ENCODE data around the gene MYBPH.

Gene MYBPH

DNA sequence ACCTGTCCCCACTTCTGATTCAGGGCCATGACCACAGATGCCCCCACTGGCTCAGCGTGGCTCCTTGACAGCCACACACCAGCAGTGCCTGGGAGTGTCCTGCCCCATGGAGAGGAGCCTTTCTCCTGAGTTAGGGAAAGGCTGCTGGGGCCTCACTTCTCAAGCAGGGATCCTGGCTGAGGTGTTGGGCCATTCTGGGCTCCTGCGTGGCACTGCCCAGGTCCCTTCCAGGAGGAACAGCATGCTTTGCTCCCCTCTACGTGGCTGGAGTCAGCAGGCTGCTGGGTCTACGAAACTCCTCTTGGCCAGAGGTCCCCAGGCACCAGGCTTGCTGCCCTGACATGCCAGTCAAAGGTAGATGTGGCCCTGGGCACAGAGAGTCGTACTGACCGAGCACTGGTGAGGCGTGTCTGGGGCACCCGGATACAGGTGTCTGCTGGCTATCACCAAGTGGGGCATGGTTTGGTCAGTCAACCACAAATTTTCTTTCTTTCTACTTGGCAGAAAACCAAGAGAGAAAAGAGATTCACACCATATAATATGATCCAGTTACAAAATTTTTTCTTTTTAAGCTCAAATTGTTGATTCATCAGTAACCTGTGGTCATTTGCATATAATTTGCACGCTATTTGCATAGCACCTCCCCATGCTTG is 44.0 kb downstream of the MYBPH start:
- no peak for DNase-seq (ENCODE audit: low spot score)
- no peak for FAIRE-seq

GRCh38 chr1:203130358-203130985 is 45.2 kb downstream of the MYBPH start:
- FAIRE-seq (no peak), DNase-seq (ENCODE audit: low spot score) (no peak)

- DNase-seq (ENCODE audit: low spot score) (no peak), FAIRE-seq (no peak)
These were observed 46.0 kb downstream of the MYBPH start for GRCh38 chr1:203129501-203130231.

DNA sequence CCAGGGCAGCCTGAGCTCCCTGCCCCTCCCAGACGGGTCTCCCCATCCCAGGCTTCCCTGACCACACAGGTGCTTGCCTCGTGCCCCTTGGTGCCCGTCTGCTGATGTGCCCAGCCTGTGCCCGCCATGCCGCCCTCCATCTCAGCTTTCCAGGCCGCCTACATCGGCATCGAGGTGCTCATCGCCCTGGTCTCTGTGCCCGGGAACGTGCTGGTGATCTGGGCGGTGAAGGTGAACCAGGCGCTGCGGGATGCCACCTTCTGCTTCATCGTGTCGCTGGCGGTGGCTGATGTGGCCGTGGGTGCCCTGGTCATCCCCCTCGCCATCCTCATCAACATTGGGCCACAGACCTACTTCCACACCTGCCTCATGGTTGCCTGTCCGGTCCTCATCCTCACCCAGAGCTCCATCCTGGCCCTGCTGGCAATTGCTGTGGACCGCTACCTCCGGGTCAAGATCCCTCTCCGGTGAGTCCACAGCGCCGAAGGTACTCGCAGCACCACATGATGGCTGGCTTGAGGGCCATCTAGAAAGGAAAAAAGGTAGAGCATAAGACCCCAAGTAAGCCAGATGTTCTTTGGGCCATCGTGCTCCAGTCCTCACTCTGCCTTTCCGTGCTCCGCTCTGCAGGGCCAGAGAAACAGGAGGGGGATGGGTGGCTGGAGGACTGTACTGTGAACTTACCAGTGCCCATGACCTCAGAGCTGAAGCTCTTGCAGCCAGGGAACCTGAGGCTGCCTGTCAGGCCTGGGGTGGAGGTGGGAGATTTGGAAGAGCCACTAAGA is 46.7 kb downstream of the MYBPH start:
- no peak for DNase-seq (ENCODE audit: low spot score)

DNA sequence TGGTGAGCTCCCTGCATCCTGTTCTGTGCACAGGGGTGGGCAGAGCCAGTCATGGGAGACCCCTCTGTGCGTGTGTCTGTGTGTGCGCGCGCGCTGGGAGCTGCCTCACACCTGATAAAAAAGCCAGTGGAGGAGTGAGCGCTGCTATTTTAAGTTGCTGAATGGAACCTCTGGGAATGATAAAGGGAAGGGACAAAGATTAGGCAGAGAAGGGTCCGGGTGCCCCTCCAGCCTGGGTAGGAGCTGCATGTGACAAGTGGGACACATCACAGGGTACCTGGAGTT is 47.3 kb downstream of the MYBPH start:
- FAIRE-seq (no peak), DNase-seq (ENCODE audit: low spot score) (no peak)

More for the DNA sequence above, 46.7 kb downstream of the MYBPH start:
- FAIRE-seq: no peak

DNA sequence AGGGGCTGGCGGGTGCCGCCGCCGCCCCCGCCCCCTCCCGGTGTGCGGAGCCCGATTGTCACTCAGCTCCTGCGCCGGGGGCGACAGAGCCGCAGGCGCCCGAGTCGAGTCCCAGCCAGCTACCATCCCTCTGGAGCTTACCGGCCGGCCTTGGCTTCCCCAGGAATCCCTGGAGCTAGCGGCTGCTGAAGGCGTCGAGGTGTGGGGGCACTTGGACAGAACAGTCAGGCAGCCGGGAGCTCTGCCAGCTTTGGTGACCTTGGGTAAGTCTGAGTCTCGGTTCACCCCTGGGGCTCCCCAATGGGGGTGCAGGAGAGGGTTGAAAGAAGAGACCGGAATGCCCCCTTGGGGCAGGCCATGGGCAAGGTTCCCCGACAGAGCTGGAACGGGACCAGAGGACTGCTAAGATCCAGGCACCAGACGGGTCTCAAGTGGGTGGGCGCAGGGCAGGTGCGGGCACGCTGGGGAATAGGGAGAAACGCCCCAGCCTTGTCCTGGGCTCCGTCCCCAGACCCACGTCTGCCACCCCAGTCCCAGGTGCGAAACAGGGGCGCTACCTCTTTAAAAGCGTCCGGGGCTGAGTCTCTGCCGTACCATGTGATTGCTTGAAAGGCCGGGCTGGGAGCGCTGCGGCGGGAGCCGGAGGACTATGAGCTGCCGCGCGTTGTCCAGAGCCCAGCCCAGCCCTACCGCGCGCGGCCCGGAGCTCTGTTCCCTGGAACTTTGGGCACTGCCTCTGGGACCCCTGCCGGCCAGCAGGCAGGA is 47.8 kb downstream of the MYBPH start, which contains the start of gene ADORA1:
Gene ADORA1 (plus strand): TSS at position 61 of the 765 bp plus-strand sequence. CDS start 1,116 bp downstream, outside the sequence.
- DNase-seq (ENCODE audit: low spot score) (peak; percentile 82), FAIRE-seq (no peak)

DNA sequence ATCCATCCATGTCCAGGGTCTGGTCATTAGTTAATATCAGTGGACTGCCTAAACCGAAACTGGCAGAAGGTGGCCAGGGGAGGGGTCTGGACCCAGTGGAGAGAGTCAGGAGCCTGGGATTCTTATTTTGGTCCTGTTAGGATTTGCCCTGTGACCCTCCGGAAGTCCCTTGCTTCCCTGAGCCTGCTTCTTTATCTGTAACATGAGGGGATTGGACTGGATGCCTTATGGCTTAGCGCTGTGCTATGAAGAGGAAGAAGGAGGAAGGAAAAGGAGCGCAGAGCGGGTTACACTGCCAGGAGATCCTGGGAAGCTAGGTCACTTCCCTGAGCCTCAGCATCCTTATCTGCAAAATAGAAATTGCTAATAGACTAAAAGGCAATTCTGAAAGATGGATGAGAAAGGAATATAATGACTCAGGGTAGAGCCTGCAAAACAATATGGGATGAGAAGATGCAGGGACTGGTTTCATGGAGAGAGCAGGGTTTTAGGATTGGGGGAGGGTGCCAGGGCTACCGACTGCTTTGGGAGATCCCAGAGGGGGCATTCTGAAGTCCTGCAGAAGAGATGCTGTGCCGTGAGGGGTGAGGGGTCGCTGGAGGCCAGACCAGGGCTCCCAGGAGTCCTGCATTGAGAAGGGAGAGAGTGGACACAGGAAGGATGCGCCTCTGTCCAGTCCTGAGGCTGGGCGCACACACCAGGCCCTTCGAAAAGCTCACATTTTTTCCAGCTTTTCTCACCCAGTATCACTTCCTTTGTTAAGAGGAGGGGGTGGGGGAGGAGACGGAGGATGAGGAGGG is 48.6 kb downstream of the MYBPH start:
- no peak for DNase-seq (ENCODE audit: low spot score)

DNA sequence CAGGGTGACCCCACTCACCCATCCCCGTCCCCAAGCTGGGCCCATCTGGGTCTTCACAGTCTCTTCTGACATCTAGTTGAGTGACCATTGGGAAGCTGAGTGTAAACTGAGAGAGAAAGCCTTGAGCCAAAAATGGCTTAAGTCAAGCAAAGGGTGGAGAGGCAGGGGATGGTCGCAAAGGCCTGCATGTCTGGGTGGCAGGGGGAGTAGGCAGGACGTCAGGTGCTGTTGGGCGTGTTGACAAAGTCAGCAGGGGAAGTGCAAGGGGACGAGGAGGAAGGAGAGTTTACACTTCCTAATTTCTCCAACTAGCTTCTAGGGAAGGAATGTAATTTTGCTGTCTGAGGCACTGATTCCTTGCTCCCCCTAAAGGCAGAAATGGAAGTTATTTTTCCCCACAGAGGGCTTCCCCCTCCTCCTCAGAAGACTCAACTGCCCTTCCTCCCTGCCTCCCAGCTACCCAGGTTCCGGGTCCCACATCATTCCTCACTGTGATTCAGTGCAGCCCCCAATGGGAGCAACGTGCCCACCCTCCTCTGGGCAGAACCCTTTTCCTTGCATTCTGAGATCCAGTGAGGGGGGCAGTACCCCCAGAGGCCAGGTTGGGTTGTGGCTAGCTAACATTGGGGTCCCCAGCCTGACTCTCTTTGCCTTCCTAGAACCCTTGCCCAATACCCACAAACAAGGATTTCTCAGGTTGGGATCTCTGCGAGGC is 49.3 kb downstream of the MYBPH start:
- peak; percentile 57 for DNase-seq (ENCODE audit: low spot score)
- FAIRE-seq: no peak

More for the DNA sequence above, 48.6 kb downstream of the MYBPH start:
- no peak for FAIRE-seq

- FAIRE-seq: no peak
- DNase-seq (ENCODE audit: low spot score): no peak
These were observed 50.9 kb downstream of the MYBPH start for GRCh38 chr1:203124546-203125317.

GRCh38 chr1:203124011-203124410 is 51.6 kb downstream of the MYBPH start:
- DNase-seq (ENCODE audit: low spot score) (no peak), FAIRE-seq (no peak)

DNA sequence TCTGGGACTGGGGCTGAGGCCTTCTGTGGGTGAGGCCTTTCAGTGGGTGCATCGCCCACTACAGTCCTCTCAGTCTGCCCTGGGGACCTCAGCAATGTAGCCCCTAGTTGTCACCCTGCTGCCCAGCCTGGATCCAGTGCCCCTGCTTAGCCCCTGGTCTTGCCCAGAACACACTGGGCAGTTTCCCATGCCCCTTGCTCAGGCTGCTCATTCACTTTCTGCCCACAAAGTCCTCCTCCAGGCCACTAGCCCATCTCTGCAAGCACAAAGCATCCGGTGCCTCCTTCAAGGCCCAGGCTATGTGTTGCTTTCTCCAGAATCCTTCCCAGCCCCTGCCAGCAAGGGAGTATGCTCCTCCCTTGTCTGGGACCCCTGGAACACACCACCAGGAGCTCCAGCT is 53.5 kb downstream of the MYBPH start:
- no peak for FAIRE-seq
- DNase-seq (ENCODE audit: low spot score): no peak

DNA sequence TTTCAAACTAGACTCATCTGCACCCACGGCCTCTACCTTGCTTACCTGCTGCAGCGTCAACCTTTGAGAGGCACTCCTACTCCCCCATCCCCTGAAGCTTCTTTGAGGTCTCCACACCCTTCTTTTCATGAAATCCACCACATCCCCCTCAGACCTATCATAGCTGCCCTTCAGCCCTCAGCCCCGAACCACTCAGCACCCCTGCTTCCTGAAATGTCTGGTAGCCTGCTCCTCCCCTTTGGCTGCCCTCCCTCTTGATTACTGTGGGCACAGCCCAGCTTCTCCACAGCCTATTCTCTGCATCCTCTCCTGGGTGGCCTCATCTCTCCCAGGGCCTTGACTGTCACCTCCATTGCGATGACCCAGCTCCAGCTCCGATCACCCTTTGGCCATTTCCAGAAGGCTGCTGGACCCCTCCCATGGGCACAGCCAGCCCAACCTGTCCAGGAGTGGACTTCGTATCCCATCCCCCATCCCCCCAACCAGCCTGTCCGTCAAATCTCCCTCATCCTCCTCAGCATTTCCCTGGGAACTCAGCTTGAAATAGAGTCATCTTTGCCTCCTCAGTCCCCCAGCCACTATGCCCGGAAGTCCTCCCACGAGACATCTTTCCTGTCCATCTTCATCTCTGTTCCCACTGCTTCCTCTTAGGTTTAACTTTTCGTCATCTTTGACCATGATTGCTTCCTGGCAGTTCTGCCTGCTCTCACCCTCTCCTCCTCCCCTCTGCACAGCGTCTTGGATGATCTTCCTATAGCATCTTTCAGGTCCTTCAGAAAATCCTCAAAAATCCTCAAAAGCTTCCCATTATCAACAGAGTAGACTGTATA is 54.2 kb downstream of the MYBPH start:
- DNase-seq (ENCODE audit: low spot score): no peak
- FAIRE-seq: no peak

DNA sequence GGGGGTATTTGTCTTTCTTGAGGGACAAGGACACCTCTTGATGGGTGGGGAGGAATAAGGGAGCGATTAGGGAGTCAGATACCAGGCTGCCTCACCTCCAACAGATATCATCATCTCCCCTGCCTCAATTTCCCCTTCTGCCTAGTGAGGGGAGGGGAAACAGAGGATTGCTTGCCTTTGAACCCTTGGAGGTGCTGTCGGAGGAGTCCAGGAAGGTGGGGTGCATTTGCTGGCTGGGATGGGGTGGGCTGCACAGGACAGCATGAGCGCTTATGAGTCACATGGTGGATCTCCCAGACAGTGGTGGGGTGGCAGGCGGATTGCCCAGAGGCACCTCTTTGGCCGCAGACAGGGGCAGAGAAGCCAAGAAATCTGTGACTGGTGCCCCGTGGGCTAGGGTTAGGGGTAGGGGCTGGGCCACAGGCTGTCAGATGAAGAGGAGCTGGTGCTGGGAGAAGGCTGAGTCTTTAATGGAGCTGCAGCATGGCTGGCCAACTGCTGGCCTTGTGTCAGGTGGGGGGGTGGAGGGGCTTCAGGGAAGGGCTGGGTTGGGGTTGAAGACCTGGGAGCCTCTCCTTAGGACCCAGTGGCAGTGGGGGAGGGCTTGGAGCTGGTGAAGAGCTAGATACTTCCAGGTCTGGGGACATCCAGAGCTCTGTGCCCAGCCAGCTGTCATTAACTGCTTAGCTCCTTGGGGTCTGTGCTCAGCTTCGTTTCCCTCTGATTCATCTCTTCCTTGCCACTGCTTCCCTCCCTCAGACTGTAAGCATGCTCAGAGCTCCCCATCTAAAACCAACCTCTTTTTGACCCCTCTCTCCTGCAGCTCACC is 55.1 kb downstream of the MYBPH start:
- FAIRE-seq: no peak
- DNase-seq (ENCODE audit: low spot score): no peak
